A204.1 (cell line): Measurements from ENCODE around the gene HOXA13.

Source experiments
- FAIRE-seq: peaks from 2 replicates; lab custom pipeline; 2012; peaks lifted over from hg19 to GRCh38; lab: Jason Lieb, UNC

Gene HOXA13

GRCh38 chr7:27237735-27238334 lies 37.9 kb upstream of the HOXA13 start:
- no peak for FAIRE-seq

GRCh38 chr7:27235387-27236311 lies 35.8 kb upstream of the HOXA13 start:
- FAIRE-seq: no peak

- FAIRE-seq: no peak
Observed at GRCh38 chr7:27229448-27229847, 29.6 kb upstream of the HOXA13 start.

- FAIRE-seq: no peak
Observed at GRCh38 chr7:27224983-27225934, 25.4 kb upstream of the HOXA13 start.

- no peak for FAIRE-seq
Observed at GRCh38 chr7:27223941-27224575, 24.2 kb upstream of the HOXA13 start.

GRCh38 chr7:27221201-27221797 lies 21.4 kb upstream of the HOXA13 start:
- FAIRE-seq: no peak

- FAIRE-seq: no peak
Observed at GRCh38 chr7:27220440-27220955, 20.6 kb upstream of the HOXA13 start.

- FAIRE-seq: no peak
Observed at GRCh38 chr7:27219821-27220220, 19.9 kb upstream of the HOXA13 start.

GRCh38 chr7:27217951-27218350 lies 18.1 kb upstream of the HOXA13 start:
- no peak for FAIRE-seq

- no peak for FAIRE-seq
Observed at GRCh38 chr7:27215356-27215755, 15.5 kb upstream of the HOXA13 start.

GRCh38 chr7:27214239-27214950 lies 14.5 kb upstream of the HOXA13 start:
- no peak for FAIRE-seq

- FAIRE-seq: no peak
Observed at GRCh38 chr7:27213433-27214238, 13.7 kb upstream of the HOXA13 start.

- no peak for FAIRE-seq
Observed at GRCh38 chr7:27212497-27213432, 12.9 kb upstream of the HOXA13 start.

- no peak for FAIRE-seq
Observed at GRCh38 chr7:27211764-27212204, 11.9 kb upstream of the HOXA13 start.

GRCh38 chr7:27211084-27211446 lies 11.2 kb upstream of the HOXA13 start:
- no peak for FAIRE-seq

- no peak for FAIRE-seq
Observed at GRCh38 chr7:27210441-27211083, 10.7 kb upstream of the HOXA13 start.

GRCh38 chr7:27209933-27210440 lies 10.1 kb upstream of the HOXA13 start:
- no peak for FAIRE-seq

GRCh38 chr7:27208998-27209397 lies 9.1 kb upstream of the HOXA13 start:
- FAIRE-seq: no peak
